ENCODE measurements around the gene GARIN5B.

Gene GARIN5B

DNA sequence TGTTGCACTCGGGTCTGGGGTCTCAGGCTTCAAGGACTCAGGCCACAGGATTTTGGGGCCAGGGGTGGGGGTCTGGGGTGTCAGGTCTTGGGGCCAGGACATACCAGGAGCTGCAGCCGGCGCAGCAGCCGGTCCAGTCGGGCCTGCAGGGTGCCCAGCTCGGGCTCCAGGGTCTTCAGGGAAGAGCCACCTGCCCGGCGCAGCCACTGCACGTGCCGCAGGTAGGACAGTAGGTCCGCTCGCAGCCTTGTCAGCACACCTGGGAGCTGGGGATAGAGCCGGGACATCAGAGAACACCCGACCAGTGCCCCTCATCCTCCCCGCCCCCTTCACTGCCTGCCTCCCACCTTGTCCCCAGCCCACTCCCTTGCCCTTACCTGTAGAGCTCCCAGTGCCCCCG is 5.0 kb upstream of the GARIN5B start:
- H3K27ac ChIP-seq (ENCODE audit: low read length): no peak overlapping the region
- WGBS (ENCODE audit: insufficient coverage, insufficient read length): no CpG with 5 or more reads among the region's 16 CpGs
- no peak for DNase-seq (ENCODE audit: low read depth, low spot score)
- H3K27me3 ChIP-seq (ENCODE audit: control insufficient read depth, insufficient read depth, low read length): peaks cover 14% of the 10 kb centered on the region; the same call in 1 of the 2 replicates
- no peak overlapping the region for H3K4me3 ChIP-seq (ENCODE audit: low read length)
- H3K9me3 ChIP-seq (ENCODE audit: control insufficient read depth, insufficient read depth, low read length): no peaks in the 10 kb centered on the region
- peaks cover 4% of the 10 kb centered on the region for H3K4me1 ChIP-seq (ENCODE audit: control insufficient read depth, insufficient read depth, low read length)
- no peaks in the 10 kb centered on the region for H3K36me3 ChIP-seq (ENCODE audit: control insufficient read depth, insufficient read depth, low read length)

DNA sequence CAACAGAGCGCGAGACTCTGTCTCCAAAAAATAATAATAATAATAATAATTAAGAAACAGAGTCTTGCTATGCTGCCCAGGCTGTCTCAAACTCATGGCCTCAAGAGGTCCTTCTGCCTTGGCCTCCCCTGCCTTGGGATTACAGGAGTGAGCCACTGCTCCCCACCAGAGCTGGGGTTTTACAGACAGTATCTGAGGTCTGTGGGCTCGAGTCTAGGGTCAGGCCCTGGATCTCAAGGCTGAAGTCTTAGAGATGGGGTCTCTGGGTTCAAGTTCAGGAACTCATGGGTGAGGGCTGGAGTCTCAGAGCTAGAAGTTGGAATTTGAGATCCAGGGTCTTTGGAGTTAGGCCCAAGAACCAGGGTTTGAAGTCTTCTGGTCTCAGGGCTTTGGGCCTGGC is 3.7 kb upstream of the GARIN5B start:
- WGBS (ENCODE audit: insufficient coverage, insufficient read length): no CpG with 5 or more reads among the region's 3 CpGs
- peaks cover 10% of the 10 kb centered on the region; the same call in 1 of the 2 replicates for H3K27me3 ChIP-seq (ENCODE audit: control insufficient read depth, insufficient read depth, low read length)

DNA sequence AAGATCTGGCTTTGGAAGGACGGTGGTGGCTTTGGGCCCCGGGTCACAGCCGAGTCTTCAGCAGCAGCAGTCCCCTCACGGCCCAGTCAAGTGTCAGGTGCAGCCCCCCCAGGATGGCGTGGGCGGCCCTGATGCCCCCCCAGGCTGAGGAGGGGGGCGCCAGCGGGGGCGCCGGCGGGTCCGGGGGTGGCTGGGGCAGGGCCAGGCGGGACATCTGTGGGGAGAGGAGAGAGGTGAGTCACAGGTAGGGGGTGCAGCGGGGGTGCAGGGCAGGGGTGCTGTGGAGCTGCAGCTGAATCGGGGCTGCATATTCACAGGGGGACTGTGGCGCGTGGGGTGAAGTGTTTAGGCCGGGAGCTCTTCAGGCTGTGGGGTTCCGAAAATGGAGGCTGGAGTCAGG is 2.9 kb upstream of the GARIN5B start:
- no CpG with 5 or more reads among the region's 19 CpGs for WGBS (ENCODE audit: insufficient coverage, insufficient read length)
- Histone ChIP-seq H3K4me3 (ENCODE audit: low read length) (no peak overlapping the region), H3K4me1 (ENCODE audit: control insufficient read depth, insufficient read depth, low read length) (peaks cover 4% of the 10 kb centered on the region; the same call in 1 of the 2 replicates), H3K36me3 (ENCODE audit: control insufficient read depth, insufficient read depth, low read length) (no peaks in the 10 kb centered on the region), H3K27ac (ENCODE audit: low read length) (no peak overlapping the region), H3K27me3 (ENCODE audit: control insufficient read depth, insufficient read depth, low read length) (peaks cover 7% of the 10 kb centered on the region; the same call in 1 of the 2 replicates), H3K9me3 (ENCODE audit: control insufficient read depth, insufficient read depth, low read length) (no peaks in the 10 kb centered on the region)
- no peak for DNase-seq (ENCODE audit: low read depth, low spot score)

More for the DNA sequence above, 3.7 kb upstream of the GARIN5B start:
- Histone ChIP-seq H3K4me3 (ENCODE audit: low read length) (no peak overlapping the region), H3K4me1 (ENCODE audit: control insufficient read depth, insufficient read depth, low read length) (peaks cover 4% of the 10 kb centered on the region; the same call in 1 of the 2 replicates), H3K36me3 (ENCODE audit: control insufficient read depth, insufficient read depth, low read length) (no peaks in the 10 kb centered on the region), H3K27ac (ENCODE audit: low read length) (no peak overlapping the region), H3K9me3 (ENCODE audit: control insufficient read depth, insufficient read depth, low read length) (no peaks in the 10 kb centered on the region)
- no peak for DNase-seq (ENCODE audit: low read depth, low spot score)

- Histone ChIP-seq H3K4me1 (ENCODE audit: control insufficient read depth, insufficient read depth, low read length) (peaks cover 4% of the 10 kb centered on the region; the same call in 1 of the 2 replicates), H3K27me3 (ENCODE audit: control insufficient read depth, insufficient read depth, low read length) (0 out of 2 replicates have a peak, but pooled peaks cover 2% of the 10 kb centered on the region), H3K27ac (ENCODE audit: low read length) (no peak overlapping the region), H3K9me3 (ENCODE audit: control insufficient read depth, insufficient read depth, low read length) (no peaks in the 10 kb centered on the region), H3K36me3 (ENCODE audit: control insufficient read depth, insufficient read depth, low read length) (no peaks in the 10 kb centered on the region), H3K4me3 (ENCODE audit: low read length) (no peak overlapping the region)
- no CpG with 5 or more reads among the region's 8 CpGs for WGBS (ENCODE audit: insufficient coverage, insufficient read length)
- DNase-seq (ENCODE audit: low read depth, low spot score): no peak
Observed at GRCh38 chr19:55365245-55365644, 2.2 kb upstream of the GARIN5B start.

DNA sequence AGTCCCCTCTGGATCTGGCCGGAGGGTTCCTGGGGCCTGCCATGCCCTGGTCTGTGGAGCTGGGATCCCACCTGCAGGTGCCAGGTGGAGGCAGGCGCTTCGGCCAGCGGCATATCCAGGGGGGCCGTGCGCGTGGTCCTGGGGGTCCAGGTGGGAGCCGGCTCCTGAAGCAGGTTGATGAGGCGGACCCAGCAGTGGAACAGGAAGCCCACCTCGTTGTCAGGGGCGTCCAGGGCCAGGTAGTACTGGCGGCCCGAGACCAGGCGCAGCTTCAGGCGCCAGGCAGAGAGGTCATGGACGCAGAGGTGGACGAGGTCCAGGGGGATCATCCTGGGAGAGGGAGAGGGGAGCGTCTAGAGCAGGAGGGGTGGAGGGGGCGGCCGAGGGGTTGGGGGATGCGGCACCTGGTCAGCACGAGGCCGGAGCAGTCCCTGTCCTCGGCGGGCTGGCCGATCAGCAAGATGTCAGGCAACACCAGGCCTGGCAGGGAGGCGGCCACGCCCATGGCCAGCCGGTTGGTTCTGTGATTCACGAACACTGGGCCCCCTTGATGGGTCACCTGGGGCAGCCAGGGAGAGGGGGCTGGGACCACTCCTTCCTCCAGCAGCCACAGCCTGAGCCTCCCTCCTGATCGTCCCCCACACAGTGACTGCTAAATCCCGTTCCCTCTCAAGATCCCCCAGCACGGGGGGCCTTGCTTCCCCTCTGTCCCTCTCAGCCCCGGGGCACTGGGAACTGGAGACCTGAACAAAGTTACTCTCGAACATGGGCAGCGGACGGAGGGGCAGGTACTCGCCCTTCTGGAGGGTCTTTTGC is 678 bp downstream of the GARIN5B start:
- Histone ChIP-seq H3K27ac (ENCODE audit: low read length) (no peak overlapping the region), H3K27me3 (ENCODE audit: control insufficient read depth, insufficient read depth, low read length) (no peaks in the 10 kb centered on the region), H3K4me3 (ENCODE audit: low read length) (no peak overlapping the region), H3K4me1 (ENCODE audit: control insufficient read depth, insufficient read depth, low read length) (peaks cover 4% of the 10 kb centered on the region; the same call in 1 of the 2 replicates), H3K36me3 (ENCODE audit: control insufficient read depth, insufficient read depth, low read length) (no peaks in the 10 kb centered on the region), H3K9me3 (ENCODE audit: control insufficient read depth, insufficient read depth, low read length) (no peaks in the 10 kb centered on the region)
- no peak for DNase-seq (ENCODE audit: low read depth, low spot score)
- no CpG with 5 or more reads among the region's 38 CpGs for WGBS (ENCODE audit: insufficient coverage, insufficient read length)

DNA sequence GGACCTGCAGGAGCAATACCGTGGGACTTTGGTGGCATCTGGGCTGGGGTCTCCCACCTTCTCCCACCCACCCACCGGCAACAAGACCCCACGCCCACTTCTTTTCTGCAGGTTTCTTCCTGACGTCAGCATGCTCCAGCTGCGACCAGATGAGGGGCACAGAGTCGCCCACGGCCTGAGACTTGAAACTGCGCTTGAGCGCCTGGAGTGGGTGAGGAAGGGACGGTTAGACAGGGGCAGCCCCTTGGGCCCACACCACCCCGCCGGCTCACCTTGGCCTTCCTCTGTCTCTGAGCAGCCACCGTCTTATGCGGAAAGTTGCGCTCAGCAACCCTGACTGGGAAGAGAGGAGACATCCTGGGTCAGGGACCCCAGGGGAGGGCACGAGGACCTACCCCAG is 2.2 kb downstream of the GARIN5B start:
- Histone ChIP-seq H3K4me1 (ENCODE audit: control insufficient read depth, insufficient read depth, low read length) (0 out of 2 replicates have a peak, but pooled peaks cover 2% of the 10 kb centered on the region), H3K27me3 (ENCODE audit: control insufficient read depth, insufficient read depth, low read length) (no peaks in the 10 kb centered on the region), H3K9me3 (ENCODE audit: control insufficient read depth, insufficient read depth, low read length) (no peaks in the 10 kb centered on the region), H3K27ac (ENCODE audit: low read length) (no peak overlapping the region), H3K4me3 (ENCODE audit: low read length) (no peak overlapping the region), H3K36me3 (ENCODE audit: control insufficient read depth, insufficient read depth, low read length) (no peaks in the 10 kb centered on the region)
- no peak for DNase-seq (ENCODE audit: low read depth, low spot score)
- no CpG with 5 or more reads among the region's 16 CpGs for WGBS (ENCODE audit: insufficient coverage, insufficient read length)

DNA sequence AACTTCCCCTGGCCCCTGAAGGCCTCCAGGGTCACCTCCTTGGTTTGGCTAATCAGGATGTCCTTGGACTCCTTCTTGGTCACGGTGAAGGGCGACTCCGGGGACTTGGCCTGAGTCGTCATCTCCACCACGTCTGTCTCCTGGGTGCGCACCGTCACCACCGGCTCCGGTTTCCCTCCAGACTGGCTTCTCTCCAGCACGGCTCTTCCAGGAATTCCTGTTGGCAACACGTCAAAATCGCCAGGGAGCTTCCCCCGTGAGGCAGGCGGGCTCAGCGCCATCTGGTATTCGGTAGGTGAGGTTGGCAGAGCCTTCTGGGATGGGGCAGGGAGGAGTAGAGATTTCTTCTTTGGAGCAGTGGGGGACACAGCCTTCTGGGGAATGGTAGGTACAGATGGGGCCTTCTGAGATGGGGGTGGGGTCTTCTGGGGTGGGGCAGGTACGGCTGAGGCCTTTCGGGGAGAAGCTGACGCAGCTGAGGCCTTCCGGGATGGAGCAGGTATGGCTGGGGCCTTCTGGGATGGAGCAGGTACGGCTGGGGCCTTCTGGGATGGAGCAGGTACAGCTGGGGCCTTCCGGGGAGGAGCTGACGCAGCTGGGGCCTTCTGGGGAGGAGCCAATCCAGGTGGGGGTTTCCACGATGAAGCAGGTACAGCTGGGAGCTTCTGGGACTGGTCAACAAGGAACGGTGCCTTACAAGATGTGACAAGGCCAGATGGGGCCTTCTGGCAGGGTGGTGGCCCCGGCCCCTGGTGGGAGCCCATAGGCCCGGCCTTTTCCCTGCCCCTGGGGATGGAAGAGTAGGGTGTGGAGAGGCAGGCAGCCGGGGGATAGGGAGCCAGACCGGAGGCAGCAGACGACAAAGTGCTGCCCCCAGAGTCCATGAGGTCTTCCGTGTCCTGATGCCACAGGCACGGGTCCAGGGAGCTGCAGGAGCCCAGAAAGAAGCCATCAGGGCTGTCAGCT is 3.8 kb downstream of the GARIN5B start:
- H3K27ac ChIP-seq (ENCODE audit: low read length): no peak overlapping the region
- H3K4me3 ChIP-seq (ENCODE audit: low read length): no peak overlapping the region
- peaks cover 2% of the 10 kb centered on the region; the same call in 1 of the 2 replicates for H3K27me3 ChIP-seq (ENCODE audit: control insufficient read depth, insufficient read depth, low read length)
- DNase-seq (ENCODE audit: low read depth, low spot score): no peak
- H3K9me3 ChIP-seq (ENCODE audit: control insufficient read depth, insufficient read depth, low read length): no peaks in the 10 kb centered on the region
- H3K4me1 ChIP-seq (ENCODE audit: control insufficient read depth, insufficient read depth, low read length): 0 out of 2 replicates have a peak, but pooled peaks cover 2% of the 10 kb centered on the region
- WGBS (ENCODE audit: insufficient coverage, insufficient read length): no CpG with 5 or more reads among the region's 32 CpGs
- no peaks in the 10 kb centered on the region for H3K36me3 ChIP-seq (ENCODE audit: control insufficient read depth, insufficient read depth, low read length)

GRCh38 chr19:55358493-55358892 is 4.6 kb downstream of the GARIN5B start:
- no CpG with 5 or more reads among the region's 19 CpGs for WGBS (ENCODE audit: insufficient coverage, insufficient read length)

GRCh38 chr19:55355213-55355821 is 7.7 kb downstream of the GARIN5B start:
- no CpG with 5 or more reads among the region's 13 CpGs for WGBS (ENCODE audit: insufficient coverage, insufficient read length)
- no peak for DNase-seq (ENCODE audit: low read depth, low spot score)
- no peak overlapping the region for H3K27ac ChIP-seq (ENCODE audit: low read length)
- no peaks in the 10 kb centered on the region for H3K9me3 ChIP-seq (ENCODE audit: control insufficient read depth, insufficient read depth, low read length)
- no peak overlapping the region for H3K4me3 ChIP-seq (ENCODE audit: low read length)
- H3K36me3 ChIP-seq (ENCODE audit: control insufficient read depth, insufficient read depth, low read length): no peaks in the 10 kb centered on the region
- H3K4me1 ChIP-seq (ENCODE audit: control insufficient read depth, insufficient read depth, low read length): peaks cover 3% of the 10 kb centered on the region
- H3K27me3 ChIP-seq (ENCODE audit: control insufficient read depth, insufficient read depth, low read length): peaks cover 7% of the 10 kb centered on the region; the same call in 1 of the 2 replicates

More at GRCh38 chr19:55358493-55358892, 4.6 kb downstream of the GARIN5B start:
- H3K4me3 ChIP-seq (ENCODE audit: low read length): no peak overlapping the region
- H3K27ac ChIP-seq (ENCODE audit: low read length): no peak overlapping the region
- H3K9me3 ChIP-seq (ENCODE audit: control insufficient read depth, insufficient read depth, low read length): no peaks in the 10 kb centered on the region
- no peaks in the 10 kb centered on the region for H3K36me3 ChIP-seq (ENCODE audit: control insufficient read depth, insufficient read depth, low read length)
- H3K4me1 ChIP-seq (ENCODE audit: control insufficient read depth, insufficient read depth, low read length): 0 out of 2 replicates have a peak, but pooled peaks cover 2% of the 10 kb centered on the region
- peaks cover 2% of the 10 kb centered on the region; the same call in 1 of the 2 replicates for H3K27me3 ChIP-seq (ENCODE audit: control insufficient read depth, insufficient read depth, low read length)
- DNase-seq (ENCODE audit: low read depth, low spot score): no peak

All from iPS DF 6.9 (cell line).